HG02759 (cell line): ENCODE data around the gene ATP2B2.
"Not testable (repeated sequence)": the region's sequence is repeated elsewhere in the genome, so short reads cannot be mapped to it uniquely, and the experiment has no call there.

ENCODE experiments used
- ATAC-seq: cut with Tn5 transposase; IDR thresholded peaks from one replicate; pipeline ENCODE4 v1.9.1; 2021; ENCODE audit warnings: mild to moderate bottlenecking, moderate library complexity; ENCODE audit not compliant: unreplicated experiment

The ATP2B2 gene

DNA sequence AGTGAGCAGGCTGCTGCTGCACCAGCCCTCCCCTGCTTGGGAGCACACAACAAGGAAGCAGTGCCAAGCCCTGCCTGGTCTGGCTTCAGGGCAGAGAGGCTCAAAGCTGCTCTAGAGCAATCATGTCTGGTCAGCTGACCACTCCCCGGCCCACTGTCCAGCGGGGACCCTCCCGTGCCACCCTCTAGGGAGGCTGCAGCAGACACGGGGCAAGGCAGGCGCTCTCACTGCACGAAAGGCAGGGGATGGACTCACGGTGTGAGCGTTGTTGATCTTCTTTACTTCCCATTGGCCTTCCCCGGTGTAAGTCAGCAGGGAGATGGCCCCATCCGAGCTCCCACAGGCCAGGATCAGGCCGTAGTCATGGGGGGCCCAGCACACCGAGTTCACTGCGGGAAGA is 193.7 kb downstream of the ATP2B2 start:
- no peak for ATAC-seq

DNA sequence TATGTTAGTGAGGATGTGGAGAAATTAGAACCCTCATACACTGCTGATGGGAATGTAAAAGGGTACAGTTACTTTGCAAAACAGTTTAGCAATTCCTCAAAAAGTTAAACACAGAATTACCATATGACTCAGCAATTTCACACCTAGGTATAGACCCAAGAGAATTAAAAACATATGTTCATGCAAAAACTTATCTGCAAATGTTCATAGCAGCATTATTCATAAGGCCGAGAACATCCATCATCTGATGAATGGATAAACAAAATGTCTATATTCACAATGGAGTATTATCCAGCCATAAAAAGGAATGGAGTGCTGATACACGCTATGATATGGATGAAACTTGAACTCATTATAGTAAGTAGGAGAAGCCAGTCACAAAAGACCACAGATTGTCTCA is 194.8 kb downstream of the ATP2B2 start:
- ATAC-seq = no peak

- ATAC-seq = no peak
Observed at GRCh38 chr3:10309736-10310135, 195.7 kb downstream of the ATP2B2 start.

DNA sequence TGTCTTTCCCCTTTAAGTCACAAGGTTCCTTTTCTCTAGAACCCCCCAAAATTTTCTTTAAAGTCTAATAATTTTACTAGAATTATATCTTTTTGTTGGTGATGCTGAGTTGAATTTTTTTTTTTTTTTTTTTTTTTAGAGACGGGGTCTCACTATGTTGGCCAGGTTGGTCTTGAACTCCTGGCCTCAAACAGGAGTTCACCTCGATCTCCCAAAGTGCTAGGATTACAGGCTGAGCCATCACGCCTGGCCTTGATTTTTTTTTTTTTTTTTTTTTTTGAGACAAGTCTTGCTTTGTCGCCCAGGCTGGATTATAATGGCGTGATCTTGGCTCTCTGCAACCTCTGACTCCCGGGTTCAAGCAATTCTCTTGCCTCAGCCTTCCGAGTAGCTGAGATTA is 196.7 kb downstream of the ATP2B2 start:
- ATAC-seq = no peak

- ATAC-seq = no peak
Observed at GRCh38 chr3:10306156-10306555, 199.2 kb downstream of the ATP2B2 start.

DNA sequence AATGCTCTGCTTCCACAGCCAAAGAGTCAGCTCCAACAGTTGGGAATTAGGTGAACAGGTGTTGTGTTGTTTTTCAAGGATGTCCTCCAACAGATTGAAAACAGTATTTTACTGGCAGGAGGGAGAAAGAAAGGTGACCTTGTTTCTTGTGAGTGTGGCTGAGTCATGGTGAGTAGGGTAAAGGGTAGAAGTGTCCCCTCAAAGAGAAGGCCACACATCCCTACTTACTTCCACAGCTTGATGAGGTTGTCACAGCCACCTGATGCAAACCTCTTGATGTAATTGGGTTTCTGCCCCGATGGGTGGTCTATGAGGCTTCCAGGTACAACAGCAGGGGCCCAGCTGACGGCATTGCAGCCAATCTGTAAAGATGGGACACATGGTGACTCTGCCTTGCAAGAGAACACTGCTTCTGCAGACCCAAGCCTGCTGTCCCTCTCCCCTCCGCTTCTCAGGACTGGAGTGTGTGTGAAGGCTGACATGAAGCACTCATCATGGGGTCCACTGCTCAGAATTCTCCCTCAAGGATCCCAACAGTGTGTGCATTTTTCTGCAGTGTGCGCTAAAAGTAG is 200.0 kb downstream of the ATP2B2 start:
- ATAC-seq = no peak

- ATAC-seq = no peak
Observed at GRCh38 chr3:10304905-10305304, 200.5 kb downstream of the ATP2B2 start.

DNA sequence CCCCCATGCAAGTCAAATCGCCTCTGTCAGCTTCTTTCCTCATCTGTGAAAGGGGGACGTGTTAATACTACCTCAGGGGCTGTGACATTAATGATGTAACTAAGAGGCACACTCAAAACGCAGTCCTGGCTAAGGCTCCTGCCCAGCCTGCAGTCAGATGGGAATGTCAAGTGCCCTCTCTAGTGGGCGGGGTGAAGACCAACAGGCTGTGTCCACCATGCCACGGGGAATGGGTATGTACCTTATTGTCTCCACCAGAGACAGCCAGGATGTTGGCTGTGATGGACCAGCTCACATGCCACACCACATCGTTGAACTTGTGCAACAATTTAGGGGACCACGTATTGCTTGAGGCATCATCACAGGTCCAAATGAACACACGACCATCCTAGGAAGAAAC is 201.6 kb downstream of the ATP2B2 start:
- no peak for ATAC-seq

- ATAC-seq = no peak
Observed at GRCh38 chr3:10303105-10303504, 202.3 kb downstream of the ATP2B2 start.

GRCh38 chr3:10300087-10300486 is 205.3 kb downstream of the ATP2B2 start:
- ATAC-seq = peak; percentile 9

DNA sequence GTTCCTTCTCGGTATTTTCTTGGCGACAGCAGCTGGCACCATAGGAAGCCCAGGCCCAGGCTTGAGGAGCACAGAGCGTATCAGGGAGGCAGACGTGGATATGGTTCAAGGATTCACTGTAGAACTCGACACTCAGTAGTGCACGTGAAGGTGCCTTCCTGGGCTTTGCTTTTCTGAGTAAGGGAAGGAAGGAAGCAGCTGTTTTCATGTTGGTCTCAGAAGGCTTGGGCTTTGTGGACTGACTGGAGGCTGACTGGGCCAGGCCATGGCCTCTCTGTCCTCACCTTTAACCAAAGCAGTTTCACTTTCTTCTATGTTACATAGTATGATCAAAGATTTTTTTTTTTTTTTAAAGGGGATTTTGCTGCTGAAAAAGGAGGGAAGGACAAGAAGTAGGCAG is 205.7 kb downstream of the ATP2B2 start:
- ATAC-seq = peak; percentile 55

DNA sequence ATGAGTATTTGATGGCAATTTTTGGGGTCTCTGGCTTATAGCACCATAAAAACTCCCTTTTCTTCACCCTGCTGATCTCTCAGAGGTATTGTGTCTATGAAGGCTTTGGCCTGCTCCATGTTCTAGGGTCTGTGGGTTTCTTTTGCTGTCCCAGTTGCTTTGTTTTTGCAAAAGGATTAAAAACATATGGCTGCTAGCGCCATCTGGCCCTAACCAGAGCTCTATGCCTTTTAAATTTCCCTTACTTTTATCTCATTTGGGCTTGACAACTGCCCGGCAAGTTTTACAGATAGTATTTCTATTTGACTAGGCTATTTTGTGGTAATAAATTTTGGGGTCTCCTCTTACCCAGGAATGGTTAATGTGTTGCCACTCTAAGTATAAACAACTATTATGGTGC is 206.2 kb downstream of the ATP2B2 start:
- no peak for ATAC-seq

DNA sequence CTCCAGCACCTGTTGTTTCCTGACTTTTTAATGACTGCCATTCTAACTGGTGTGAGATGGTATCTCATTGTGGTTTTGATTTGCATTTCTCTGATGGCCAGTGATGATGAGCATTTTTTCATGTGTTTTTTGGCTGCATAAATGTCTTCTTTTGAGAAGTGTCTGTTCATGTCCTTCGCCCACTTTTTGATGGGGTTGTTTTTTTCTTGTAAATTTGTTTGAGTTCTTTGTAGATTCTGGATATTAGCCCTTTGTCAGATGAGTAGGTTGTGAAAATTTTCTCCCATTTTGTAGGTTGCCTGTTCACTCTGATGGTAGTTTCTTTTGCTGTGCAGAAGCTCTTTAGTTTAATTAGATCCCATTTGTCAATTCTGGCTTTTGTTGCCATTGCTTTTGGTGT is 207.3 kb downstream of the ATP2B2 start:
- not testable (repeated sequence) for ATAC-seq

DNA sequence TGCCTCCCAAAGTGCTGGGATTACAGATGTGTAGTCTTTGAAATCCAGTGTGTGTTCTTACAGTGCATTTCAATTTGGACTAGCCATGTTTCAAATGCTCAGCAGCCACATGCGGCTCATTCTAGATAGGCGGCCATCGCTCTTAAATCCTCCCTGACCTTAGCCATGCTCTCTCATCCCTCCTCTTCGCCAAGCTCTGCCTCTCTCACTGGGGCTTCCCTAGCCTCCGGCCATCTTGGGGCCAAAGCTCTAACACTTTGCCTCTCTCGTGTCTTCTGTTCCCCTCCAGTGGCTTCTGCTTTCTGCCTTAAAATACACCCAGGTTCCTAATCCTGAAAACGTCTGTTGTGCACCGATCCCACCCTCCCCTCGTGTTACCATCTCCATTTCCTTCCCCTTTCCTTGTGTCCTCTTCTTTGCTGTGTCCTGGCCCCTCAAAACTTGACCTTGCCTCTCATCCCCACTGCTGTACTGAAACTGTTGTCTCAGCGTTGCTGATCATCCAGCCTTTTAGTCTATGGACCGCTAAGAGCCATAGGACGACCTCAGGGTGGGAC is 211.3 kb downstream of the ATP2B2 start:
- ATAC-seq = no peak

GRCh38 chr3:10292505-10293419 is 212.6 kb downstream of the ATP2B2 start, which contains the start of gene GHRL:
GHRL (minus strand) TSS chr3:10292947; CDS start chr3:10290180, 2,767 bp downstream.
- peak; percentile 82 for ATAC-seq

DNA sequence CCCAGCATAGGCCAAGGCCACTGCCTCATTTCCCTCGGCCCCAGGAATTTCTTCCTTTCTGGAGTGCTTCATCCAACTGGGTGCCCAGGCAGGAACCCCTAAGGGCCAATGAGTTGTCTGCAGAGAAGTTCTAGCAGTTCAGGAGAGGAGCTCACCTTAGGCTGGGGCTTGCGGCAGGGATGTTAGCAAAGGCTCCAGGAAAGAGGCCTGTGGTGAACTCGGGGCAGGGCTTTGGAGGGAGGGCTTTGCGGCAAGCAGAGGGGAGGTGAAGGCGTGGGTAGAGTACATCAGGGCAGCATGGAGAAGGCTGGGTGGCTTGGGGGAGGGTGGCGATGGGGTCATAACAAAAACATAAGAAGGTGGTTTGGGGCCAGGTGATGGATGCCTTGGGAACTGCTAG is 213.7 kb downstream of the ATP2B2 start:
- no peak for ATAC-seq

DNA sequence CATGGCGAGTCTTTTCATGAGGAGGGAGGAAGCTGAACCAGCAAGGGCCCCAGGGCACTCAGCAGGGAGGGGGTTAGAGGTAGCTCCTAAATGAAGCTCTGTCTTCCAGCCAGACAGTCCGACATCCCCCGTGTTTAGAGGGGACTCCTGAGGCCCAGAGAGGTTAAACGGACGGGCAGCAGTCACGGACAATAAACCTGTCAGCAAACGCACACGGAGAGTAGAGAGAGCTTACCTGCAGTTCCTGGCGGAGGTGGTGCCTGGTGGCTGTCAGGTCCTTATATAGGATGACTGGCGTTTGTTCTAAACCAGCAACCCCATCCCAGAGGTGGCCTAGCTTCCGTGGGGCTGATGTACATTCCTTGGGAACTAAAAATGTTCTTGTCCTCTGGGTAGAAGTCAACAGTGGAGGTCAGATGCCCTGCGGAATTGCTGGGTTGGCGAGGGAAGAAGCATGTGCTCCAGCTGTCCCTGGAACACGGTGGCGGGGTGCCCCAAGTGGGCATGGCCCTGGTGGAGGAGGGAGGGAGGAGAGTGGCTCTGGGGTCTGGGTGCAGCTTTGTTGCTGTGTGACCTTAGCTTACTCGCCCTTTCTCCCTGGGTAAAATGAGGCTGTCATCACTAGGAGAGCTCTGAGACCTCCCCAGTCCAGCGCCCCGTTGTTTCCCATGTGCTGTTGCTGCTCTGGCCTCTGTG is 214.8 kb downstream of the ATP2B2 start:
- ATAC-seq = no peak

DNA sequence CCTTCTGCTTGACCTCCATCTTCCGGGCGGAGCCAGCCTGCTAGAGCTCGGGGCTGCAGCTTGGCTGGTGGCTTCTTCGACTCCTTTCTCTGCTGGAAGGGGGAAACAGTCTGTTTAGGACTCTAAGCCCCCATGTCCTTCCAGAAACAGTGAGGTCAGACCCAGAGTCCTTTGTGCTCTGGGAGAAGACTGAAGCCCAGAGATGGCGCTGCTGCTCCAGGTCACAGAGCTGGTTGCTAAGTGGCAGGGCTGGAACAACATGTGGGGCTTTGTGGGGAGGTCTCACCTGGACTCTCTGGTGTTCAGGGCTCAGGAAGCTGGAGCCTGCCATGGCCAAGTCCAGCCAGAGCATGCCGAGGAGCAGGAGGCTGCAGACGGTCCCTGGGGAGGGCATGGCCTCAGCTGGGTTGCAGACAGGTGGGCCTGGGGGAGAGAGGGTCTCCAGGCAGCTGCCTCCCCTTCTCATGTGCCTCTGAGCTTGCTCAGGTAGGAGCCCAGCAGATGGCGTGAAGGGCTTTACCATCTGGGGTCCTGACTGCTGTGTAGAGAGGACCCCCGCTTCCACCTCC is 215.5 kb downstream of the ATP2B2 start:
- ATAC-seq = no peak

- no peak for ATAC-seq
Observed at GRCh38 chr3:10289077-10289476, 216.3 kb downstream of the ATP2B2 start.

DNA sequence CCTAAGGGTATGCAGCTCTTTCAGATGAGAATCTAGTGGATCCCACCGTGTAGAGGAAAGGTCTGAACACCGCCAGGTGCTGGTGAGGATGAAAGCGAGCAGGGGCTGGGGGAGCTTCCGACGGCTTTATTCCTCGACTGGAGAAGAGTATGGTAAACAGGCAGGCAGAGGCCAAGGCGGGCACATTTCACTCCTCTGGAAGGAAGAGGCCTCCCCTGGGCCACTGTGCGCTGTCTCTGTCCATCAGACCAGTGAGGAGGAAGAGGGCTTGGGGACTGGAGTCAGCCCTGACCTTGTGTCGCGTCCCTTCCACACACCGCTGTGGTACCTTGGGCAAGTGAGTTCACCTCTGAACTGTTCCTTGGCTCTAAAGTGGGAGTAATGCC is 216.8 kb downstream of the ATP2B2 start:
- no peak for ATAC-seq

DNA sequence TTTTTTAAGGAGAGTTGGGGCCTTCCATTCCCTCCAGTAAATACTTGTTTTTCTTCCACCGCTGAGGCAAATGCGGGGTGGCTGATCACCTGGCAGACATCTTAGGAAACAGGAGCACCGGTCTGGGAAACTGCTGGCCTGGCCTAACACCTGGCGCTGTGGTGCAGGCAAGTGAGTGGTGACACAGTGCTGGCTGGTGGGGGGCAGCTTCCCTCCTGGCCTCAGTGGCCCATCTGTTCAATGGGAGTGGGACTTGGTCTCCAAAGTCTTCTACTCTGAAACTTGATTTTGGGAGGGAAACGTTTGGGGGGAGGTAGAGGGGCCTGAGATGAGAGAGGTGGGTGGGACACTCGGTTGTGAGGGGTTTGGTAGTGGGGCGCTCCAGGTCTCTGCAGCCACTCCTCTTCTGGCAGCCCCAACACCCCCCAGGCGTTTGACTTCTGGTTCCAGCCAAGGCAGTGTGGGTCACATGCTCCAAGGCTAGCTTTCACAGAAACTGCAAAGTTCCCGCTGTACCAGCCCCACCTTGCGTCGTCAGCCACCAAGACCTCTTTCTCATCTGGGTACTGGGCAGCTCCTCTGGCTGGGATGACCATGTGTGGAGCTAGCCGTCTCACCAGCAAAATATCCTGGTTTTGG is 217.3 kb downstream of the ATP2B2 start:
- ATAC-seq = no peak
